Right ventricle myocardium inferior (tissue), 1 donor: ENCODE results near the gene TMEM175. TPM values are rescaled to one million over a fixed set of nuclear protein-coding genes. Genes with fewer than 3 reads are reported as not detected.
A peak's percentile ranks its signal among the peaks of the same experiment; 100 is the strongest.
"Not testable (repeated sequence)": the region's sequence is repeated elsewhere in the genome, so short reads cannot be mapped to it uniquely, and the experiment has no call there.

Experiments
- ATAC-seq: fragments of 200-7000 bp; cut with Tn5 transposase; one replicate; pipeline ENCODE4 v1.9.1; 2020; ENCODE audit warnings: mild to moderate bottlenecking, moderate library complexity
- DNase-seq: peaks from one replicate; pipeline ENCODE4 v3.0.0; 2021; ENCODE audit errors: missing footprints
- intact Hi-C: fragments of 100-400 bp; cut with DNase I; formaldehyde crosslinking; loops from one replicate; pipeline ENCODE4 v1.11.0; 2022
- total RNA-seq: library from RNA; stranded (reverse); fragmentation: NEBNext Ultra II Directional; extraction: Animal tissue kit (Norgen Biotek cat#: 25700); gene quantifications from one replicate; pipeline ENCODE4 v1.2.1, GENCODE V29; 2021
- donor health status: DM: no; HTN: yes; CAD: no; lungs with severe emphysema.

Gene TMEM175
- total RNA-seq, 1 donor from 2014 or later: 17.4 TPM

- intact Hi-C loops: no loop called here
- peak; percentile 46 for DNase-seq
- ATAC-seq: no peak
Measured at GRCh38 chr4:911871-912490, 20.3 kb upstream of the TMEM175 start.

DNA sequence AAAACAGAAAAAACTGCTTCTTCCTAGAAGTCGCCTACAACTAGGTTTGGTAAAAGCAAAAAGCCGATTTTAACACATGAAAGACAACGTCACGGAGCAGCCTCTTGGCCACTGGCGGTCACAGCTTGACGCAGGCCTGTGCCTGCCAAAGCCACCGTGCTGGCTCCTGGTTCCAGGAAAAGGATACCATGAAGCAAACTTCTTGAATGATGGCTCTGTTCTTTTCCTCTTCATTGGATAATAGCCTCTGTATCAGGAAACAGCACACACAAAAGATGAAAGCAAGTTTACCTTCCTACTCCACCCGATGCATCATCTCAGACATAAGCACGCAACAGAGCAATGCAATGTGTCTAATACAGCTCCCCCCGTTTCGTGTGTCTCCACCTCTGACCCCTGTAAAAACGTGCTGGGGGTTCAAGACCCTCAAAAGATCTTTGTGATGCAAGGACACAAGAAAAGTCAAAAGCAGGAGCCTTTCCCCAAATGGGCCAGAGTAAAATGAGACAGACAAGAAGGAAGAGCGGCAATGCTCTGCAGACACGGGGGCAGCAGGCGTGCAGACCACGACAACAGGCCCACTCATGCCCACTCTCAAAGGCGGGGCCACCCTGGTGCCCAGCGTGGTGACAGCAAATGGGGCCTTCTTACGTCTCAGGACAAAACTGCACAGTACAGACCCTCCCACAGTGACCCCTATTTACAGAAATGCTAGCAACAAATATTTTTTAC, 19.5 kb upstream of the TMEM175 start:
- DNase-seq: peak; percentile 44
- intact Hi-C loops: no loop called here
- ATAC-seq: no peak

DNA sequence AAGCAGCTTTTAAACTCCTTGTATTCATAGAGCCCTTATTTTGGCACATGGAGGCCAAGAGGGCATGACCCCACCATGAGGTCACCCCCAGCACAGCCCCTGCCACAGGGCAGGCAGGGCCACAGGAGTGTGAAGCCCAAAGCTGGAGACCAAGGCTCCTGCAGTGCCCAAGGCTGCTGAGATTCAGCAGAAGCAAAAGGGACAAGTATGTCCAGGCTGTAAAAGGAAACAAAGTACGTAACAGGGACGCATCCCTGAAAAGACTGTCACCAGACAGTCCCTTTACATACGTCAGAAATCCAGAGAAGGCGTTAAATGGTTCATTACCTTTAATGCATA, 19.0 kb upstream of the TMEM175 start:
- DNase-seq (no peak), ATAC-seq (no peak)
- intact Hi-C loops: no loop called here

DNA sequence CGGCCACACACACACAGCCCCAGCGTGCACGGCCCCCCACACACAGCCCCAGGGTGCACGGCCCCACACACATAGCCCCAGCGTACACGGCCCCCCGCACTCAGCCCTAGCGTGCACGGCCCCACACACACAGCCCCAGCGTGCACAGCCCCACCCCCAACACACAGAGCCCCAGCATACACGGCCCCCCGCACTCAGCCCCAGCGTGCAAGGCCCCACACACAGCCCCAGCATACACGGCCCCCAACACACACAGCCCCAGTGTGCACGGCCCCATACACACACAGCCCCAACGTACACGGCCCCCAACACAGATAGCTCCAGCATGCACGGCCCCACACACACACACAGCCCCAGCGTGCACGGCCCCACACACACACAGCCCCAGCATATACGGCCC, 17.7 kb upstream of the TMEM175 start:
- intact Hi-C loops: no loop called here

DNA sequence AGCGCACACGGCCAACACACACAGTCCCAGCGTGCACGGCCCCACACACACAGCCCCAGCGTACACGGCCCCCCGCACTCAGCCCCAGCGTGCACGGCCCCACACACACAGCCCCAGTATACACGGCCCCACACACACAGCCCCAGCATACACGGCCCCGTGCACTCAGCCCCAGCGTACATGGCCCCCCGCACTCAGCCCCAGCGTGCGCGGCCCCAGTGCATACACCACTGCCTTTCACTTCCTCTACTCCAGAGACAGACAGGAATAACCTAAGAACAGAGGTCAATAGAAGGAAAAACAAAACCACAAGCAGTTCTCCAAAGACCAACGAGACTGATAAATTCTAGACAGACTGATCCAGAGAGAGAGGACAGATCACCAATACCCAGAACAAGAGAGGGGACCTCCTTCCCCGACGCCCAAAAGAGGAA, 17.2 kb upstream of the TMEM175 start:
- intact Hi-C loops: no loop called here
- DNase-seq: peak; percentile 50
- ATAC-seq: peak; percentile 31

More for the DNA sequence above, 17.7 kb upstream of the TMEM175 start:
- DNase-seq: peak; percentile 16
- ATAC-seq: no peak

- no peak for DNase-seq
- intact Hi-C loops: no loop called here
Measured at GRCh38 chr4:915595-915994, 16.7 kb upstream of the TMEM175 start.

GRCh38 chr4:917466-917865, 14.8 kb upstream of the TMEM175 start:
- ATAC-seq (no peak), DNase-seq (peak; percentile 20)
- intact Hi-C loops: no loop called here

More at GRCh38 chr4:915595-915994, 16.7 kb upstream of the TMEM175 start:
- ATAC-seq: peak; percentile 42

DNA sequence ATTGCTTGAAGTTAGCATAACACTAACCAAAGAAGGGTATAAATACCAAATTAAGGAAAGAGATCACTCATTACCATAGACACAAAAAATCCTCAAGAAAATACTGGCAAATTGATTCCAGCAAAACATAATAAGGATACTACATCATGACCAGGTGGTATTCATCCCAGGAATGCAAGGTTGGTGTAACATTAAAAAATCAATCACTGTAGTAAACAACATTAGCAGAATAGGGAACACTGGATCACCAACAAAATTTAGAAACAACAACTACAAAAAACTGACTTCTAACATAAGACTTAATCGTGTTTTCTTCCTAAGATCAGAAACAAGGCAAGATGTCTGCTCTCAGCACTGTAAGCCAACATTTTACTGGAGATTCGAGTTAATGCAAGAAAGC, 14.3 kb upstream of the TMEM175 start:
- ATAC-seq (no peak), DNase-seq (no peak)
- intact Hi-C loops: no loop called here

DNA sequence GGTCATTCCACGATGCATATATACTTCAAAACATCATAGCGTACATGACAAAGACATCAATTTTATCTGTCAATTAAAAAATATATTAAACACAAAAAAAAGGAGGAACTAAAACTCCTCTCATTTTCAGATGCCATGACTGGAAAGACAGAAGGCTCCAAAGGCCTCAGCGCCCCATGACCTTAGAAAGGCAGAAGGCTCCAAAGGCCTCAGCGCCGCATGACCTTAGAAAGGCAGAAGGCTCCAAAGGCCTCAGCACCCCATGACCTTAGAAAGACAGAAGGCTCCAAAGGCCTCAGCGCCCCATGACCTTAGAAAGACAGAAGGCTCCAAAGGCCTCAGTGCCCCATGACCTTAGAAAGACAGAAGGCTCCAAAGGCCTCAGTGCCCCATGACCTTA, 13.7 kb upstream of the TMEM175 start:
- ATAC-seq, intact Hi-C loops: not testable (repeated sequence)
- peak; percentile 9 for DNase-seq

DNA sequence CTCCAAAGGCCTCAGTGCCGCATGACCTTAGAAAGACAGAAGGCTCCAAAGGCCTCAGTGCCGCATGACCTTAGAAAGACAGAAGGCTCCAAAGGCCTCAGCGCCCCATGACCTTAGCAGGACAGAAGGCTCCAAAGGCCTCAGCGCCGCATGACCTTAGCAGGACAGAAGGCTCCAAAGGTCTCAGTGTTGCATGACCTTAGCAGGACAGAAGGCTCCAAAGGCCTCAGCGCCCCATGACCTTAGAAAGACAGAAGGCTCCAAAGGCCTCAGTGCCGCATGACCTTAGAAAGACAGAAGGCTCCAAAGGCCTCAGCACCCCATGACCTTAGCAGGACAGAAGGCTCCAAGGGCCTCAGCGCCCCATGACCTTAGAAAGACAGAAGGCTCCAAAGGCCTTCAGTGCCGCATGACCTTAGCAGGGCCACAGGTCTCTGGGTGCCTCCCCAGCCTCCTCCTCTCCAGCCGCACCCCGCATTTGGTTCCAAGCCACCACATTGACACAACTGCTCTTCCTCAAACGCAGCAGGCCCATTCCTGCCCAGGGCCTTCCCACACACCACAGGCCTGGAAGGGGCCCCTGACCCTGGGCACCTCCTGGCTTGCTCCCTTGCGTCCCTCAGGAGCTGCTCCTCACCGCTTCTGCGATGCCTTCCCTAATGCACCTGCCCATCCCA, 13.1 kb upstream of the TMEM175 start:
- DNase-seq: peak; percentile 9
- ATAC-seq, intact Hi-C loops: not testable (repeated sequence)

DNA sequence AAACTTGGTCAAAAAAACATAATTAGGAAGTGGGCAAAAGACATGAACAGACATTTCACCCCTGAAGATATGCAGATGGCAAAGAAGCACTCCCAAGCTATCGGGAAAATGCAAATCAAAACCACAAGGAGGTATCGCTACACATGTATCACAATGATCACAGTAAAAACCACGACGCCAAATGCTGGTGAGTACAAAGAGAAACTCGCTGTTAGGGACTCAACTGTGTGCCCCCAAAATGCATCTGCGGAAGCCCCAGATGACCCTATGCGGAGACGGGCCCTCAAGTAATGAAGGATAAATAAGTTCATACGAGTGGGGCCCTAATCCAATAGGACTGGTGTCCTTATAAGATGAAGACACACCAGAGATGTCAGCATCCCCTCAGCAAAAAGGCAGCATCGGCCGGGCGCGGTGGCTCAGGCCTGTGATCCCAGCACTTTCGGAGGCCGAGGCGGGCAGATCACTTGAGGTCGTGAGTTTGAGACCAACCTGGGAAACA, 10.4 kb upstream of the TMEM175 start:
- DNase-seq: no peak
- intact Hi-C loops: no loop called here
- ATAC-seq: no peak

DNA sequence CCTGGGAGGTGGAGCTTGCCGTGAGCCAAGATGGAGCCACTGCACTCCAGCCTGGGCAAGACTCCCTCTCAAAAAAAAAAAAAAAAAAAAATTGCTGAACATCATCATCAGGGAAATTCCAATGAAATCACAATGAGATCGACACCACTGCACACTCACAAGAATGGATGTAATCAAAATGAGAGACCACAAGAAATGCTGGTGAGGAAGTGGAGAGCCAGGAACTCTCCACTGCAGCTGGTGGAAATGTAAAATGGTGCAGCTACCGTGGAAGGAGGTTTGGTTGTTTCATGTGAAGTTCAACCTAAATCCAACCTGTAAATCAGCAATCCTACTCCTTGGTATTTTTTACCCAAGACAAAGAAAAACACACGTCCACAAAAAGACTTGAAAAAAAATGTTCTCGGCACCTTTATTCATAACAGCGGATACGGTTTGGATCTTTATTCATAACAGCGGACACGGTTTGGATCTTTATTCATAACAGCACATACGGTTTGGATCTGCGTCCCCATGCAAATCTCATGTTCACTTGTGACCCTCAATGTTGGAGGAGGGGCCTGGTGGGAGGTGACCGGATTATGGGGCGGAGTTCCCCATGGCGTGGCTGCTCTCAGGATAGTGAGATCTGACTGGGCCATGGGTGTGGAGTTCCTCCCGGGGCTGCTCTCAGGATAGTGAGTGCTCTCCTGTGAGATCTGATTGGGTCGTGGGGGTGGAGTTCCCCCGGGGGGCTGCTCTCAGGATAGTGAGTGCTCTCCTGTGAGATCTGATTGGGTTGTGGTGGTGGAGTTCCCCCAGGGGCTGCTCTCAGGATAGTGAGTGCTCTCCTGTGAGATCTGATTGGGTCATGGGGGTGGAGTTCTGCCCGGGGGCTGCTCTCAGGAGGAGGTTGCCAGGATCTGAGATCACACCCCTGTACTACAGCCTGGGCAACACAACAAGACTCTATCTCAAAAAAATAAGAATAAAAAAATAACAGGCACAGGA, 7.9 kb upstream of the TMEM175 start:
- intact Hi-C loops: no loop called here
- DNase-seq (no peak), ATAC-seq (no peak)

- intact Hi-C loops: no loop called here
Measured at GRCh38 chr4:925171-925570, 7.1 kb upstream of the TMEM175 start.

DNA sequence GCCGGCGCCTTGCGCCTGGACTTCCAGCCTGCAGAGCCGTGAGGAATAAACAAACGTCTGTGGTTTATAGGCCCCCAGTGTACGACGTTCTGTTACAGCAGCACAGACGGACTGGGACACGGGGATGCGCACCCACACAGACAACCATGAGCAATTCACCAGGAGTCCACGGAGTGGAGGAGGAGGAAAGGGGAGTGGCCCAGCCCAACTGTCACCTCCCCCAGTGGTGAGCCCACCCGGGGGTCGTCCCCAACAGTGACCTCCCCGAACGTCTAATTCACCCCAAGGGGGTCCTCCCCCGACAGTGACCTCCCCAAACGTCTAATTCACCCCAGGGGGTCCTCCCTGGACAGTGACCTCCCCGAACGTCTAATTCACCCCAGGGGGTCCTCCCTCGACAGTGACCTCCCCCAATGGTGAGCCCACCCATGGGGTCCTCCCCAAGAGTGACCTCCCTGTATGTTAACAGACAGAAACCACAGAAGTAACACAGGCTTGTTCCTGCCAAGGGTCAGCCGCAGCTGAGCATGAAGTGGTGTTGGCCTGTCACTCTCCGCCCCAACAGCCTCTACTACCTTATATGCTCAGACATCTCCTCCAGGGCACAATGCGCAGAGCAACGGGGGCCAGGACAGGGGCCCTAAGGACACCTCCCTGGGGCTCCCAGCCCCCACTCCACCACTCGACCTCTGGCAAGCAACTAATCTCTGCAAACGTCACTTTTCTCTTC, 6.3 kb upstream of the TMEM175 start:
- ATAC-seq (no peak), DNase-seq (no peak)
- intact Hi-C loops: no loop called here

More at GRCh38 chr4:925171-925570, 7.1 kb upstream of the TMEM175 start:
- no peak for ATAC-seq
- no peak for DNase-seq

- intact Hi-C loops: no loop called here
- no peak for DNase-seq
- ATAC-seq: no peak
Measured at GRCh38 chr4:926538-926937, 5.7 kb upstream of the TMEM175 start.

- DNase-seq, ATAC-seq, intact Hi-C loops: not testable (repeated sequence)
Measured at GRCh38 chr4:927566-927965, 4.7 kb upstream of the TMEM175 start.

DNA sequence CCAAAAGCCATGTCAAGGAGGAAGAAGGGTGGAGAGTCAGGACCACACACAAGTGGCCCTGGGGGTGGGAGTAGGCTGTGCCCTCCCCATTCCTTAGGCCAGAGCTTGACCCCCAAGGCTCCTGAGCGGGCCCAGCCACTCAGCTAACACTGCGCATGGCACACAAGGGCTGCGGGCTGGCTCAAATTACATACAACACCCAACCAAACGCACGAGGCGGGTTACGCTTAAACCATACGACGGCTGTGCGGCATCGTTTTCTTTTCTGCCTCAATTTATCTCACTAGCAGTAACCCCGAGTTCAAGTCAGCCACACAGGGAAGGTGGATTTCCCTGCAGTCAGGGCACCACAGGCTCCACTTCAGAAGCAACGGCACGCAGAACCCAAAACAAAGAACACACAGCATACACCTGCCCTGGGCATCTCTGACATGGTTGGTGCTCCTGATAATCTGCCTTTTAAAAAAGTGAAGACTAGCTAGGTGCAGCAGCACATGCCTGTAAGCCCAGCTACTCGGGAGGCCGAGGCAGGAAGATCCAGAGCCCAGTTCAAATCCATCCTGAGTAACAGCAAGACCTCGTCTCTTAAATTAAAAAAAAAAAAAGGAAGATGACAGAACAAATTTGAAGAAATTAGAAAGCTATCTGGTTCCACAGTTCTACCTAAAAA, 3.0 kb upstream of the TMEM175 start:
- ATAC-seq (no peak), DNase-seq (no peak)
- intact Hi-C loops: no loop called here
